GM13976 (cell line): ENCODE results near the gene WDR55.
"Not testable (repeated sequence)": the region's sequence is repeated elsewhere in the genome, so short reads cannot be mapped to it uniquely, and the experiment has no call there.

ENCODE experiments used
- DNase-seq: peaks from one replicate; pipeline ENCODE4 v3.0.0; 2012; ENCODE audit warnings: low spot score
- in situ Hi-C: fragments of 300-500 bp; cut with MboI; formaldehyde crosslinking; loops from one replicate; pipeline ENCODE4 v1.12.0; 2022; ENCODE audit warnings: low sequenced_read_pairs, mixed read lengths, inconsistent platforms; ENCODE audit not compliant: unreplicated experiment
- TF ChIP-seq, protein P1 (sequence below): IDR thresholded peaks from 2 replicates; pipeline ENCODE4 v1.5.1; 2012; ENCODE audit warnings: borderline replicate concordance, mild to moderate bottlenecking; ENCODE audit not compliant: insufficient read depth; ENCODE audit errors: extremely low read depth, missing control alignments, control extremely low read depth

Gene WDR55

DNA sequence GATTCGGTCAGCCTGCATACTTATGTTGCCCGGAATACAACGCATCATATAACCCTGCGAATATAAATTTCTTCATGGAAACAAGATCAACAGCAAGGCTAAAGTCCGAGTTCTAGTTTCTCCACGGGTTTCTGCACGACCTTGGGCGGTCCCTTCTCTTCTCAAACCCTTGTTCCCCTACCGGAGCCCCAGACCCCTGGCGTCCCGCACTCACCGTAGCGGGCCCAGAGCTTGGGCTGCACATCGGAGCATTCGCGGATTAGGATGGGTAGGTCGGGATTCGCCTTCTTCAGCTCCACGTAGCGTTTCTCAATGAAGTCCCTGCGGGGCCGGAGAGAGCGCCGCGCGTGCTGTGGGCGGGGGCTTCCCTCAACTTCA is 17.7 kb upstream of the WDR55 start:
- in situ Hi-C loops = no loop called here
- TF ChIP-seq, protein P1, sequence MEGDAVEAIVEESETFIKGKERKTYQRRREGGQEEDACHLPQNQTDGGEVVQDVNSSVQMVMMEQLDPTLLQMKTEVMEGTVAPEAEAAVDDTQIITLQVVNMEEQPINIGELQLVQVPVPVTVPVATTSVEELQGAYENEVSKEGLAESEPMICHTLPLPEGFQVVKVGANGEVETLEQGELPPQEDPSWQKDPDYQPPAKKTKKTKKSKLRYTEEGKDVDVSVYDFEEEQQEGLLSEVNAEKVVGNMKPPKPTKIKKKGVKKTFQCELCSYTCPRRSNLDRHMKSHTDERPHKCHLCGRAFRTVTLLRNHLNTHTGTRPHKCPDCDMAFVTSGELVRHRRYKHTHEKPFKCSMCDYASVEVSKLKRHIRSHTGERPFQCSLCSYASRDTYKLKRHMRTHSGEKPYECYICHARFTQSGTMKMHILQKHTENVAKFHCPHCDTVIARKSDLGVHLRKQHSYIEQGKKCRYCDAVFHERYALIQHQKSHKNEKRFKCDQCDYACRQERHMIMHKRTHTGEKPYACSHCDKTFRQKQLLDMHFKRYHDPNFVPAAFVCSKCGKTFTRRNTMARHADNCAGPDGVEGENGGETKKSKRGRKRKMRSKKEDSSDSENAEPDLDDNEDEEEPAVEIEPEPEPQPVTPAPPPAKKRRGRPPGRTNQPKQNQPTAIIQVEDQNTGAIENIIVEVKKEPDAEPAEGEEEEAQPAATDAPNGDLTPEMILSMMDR = no peak
- DNase-seq = no peak

DNA sequence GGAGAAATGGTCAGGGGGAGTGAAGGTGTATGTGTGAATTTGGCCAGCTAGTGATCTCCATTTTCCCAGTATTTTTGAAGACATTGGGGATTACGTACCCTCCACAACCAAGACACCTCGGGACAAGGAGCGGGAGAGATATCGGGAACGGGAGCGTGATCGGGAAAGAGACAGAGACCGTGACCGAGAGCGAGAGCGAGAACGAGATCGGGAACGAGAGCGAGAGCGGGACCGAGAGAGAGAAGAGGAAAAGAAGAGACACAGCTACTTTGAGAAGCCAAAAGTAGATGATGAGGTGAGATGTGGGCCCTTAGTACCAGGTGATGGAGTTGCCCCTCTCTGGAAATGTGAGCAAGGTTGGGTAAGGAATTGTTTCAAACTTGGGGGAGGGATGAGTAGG is 5.8 kb upstream of the WDR55 start:
- in situ Hi-C loops = no loop called here
- TF ChIP-seq, protein P1 = no peak
- no peak for DNase-seq

DNA sequence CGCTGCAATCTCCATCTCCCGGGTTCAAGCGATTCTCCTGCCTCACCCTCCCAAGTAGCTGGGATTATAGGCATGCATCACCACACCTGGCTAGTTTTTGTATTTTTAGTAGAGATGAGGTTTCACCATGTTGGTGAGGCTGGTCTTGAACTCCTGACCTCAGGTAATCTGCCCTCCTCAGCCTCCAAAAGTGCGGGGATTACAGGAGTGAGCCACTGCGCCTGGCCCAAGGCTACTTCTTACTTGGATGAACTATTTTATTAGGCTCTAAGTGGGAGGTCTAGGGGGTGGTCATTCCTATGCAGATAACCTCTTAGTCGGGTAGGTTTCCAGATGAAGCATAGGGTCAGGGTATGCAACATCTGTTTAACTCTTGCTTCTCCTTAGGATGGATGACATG is 4.3 kb upstream of the WDR55 start:
- DNase-seq, in situ Hi-C loops: not testable (repeated sequence)

DNA sequence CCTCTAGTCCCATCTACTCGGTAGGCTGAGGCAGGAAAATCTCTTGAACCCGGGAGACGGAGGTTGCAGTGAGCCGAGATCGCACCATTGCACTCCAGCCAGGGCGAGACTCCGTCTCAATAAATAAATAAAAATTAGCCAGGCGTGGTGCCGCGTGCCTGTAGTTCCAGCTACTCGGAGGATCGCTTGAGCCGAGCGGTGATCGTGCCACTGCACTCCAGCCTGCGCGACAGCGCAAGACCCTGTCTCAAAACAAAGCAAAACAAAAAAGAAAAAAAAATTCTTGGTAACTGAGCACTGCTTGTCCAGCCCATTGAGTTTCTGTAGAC is 710 bp upstream of the WDR55 start:
- in situ Hi-C loops = no loop called here
- TF ChIP-seq, protein P1 = no peak
- DNase-seq = no peak

DNA sequence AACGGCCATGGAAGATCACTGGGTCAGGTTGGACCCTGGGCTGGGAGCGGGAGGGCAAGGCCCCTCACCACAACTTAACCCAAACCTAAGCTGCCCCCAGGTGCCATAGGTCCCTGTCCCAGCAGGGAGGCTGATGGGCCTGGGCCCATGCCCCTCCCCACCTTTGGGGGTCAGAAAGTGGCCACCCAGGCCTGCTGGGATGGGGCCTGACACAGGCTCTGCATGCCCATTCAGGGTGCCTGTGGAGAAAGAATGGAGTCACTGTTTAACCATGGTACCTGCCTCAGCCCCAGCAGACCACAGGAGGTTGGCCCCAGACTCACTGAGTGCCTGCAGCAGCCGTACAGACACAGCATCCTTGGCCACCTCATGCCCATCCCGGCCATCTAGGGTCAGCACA is 6.3 kb downstream of the WDR55 start:
- in situ Hi-C loops, DNase-seq: not testable (repeated sequence)

DNA sequence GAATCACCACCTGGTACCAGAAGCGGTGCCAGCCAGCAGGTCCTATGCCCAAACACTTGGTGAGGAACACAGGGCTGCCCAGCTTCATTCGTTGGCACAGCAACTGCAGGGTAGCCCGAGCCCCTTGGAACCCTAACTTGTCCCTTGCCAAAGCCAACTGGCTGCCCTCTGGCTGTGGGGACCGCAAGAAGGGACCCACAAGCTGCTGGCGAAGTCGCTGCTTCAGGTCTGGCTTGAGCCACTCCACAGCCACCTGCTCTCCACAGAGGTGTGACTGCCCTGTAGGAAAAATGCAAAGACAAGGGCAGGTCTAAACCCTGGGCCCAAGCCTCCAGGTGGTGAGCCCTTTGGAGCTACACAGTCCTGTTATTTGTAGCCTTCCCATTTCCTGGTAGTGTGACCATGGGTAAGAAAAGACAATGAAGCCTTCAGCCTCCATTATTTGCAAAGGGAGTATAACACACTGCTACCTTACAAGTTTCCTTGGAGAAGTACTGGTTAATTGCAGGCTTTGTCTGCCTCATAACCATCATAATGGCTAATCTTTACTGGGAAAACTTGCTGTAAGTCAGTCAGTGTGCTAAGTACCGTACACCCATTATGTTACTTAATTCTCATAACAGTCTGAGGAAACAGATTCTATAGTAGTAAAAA is 6.9 kb downstream of the WDR55 start:
- no peak for DNase-seq
- in situ Hi-C loops = no loop called here
- TF ChIP-seq, protein P1 = no peak

DNA sequence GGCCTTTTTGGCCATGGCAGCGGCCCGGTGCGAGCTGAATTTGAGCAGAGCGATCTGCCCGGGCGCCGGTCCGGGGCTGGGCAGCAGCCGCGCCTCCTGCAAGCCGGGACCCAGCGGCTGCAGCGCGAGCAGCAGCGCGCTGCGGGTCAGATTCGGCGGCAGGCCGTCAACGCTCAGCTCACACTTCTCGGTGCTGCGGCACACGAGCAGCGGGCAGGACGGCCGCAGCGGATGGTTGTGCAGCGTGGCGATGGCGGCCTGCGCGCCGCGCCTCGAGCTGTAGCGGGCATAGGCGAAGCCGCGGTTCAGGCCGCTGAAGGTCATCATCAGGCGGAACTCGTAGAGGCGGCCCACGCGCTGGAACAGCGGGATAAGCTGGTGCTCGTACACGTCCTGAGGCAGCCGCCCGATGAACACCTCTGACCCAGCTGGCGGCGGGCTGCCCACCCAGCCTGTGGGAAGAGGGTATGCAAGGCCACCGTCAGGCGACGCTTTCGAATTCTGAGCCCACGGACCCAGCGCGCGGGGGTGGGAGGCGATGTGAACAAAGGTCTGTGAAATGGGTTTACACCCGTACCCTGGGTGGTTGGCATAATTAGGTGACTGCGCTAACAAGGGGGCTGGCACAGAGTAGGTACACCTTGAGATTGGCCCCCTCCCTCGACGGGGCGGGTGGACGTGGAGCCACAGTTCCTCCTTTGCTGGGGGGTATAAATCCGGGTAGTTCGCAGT is 7.9 kb downstream of the WDR55 start:
- in situ Hi-C loops = no loop called here
- TF ChIP-seq, protein P1 = no peak
- no peak for DNase-seq

DNA sequence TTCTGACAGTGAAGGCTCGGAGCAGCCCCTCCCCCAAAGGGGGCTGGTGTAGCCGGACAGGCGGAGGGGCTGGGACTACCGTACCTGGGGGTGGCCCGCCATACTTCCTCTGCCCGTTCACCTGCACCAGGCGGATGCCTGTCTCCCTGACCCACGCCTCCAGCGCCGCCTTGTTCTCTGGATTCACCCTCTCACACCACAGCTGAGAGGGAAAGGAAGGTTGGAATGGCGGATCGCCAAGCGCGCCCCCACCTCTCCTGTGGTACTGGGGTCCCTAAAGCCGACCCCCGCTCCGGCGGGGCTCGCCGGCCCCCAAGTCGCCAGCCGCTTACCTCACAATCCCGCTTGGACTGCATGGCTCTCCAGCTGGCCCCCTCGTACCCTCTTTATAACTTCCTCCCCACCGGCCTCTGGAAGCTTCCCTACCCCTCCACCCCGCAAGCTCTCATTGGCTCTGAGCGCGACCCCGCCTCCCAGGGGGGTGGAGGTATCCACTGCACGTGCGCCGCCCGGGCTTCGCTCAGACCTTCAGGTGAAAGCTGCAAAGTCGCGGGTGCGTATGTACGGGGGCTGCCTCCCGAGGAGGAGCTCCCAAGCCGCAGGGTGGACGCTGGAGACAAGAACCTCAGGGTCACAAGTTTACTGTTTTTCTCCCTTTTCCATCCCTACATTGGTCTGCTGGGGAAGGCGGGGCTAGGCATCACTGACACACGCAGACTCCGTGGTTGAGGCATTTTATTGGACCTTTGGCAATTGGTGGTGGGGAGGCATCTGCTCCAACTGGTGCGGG is 8.7 kb downstream of the WDR55 start, which contains the start of gene DND1:
DND1 (minus strand) TSS at position 390 of the 790 bp plus-strand sequence; CDS start at position 356, 34 bp downstream.
- DNase-seq = no peak
- TF ChIP-seq, protein P1 = no peak
- in situ Hi-C loops = no loop called here
